T-helper 17 cell (primary cell): ENCODE data around the gene ANKS1A. TPM values are rescaled to one million over a fixed set of nuclear protein-coding genes. Genes with fewer than 3 reads are reported as not detected.

ENCODE experiments used
- ATAC-seq: fragments of 150-1000 bp; cut with Tn5 transposase; 2 replicates; pipeline ENCODE4 v1.10.0; 2021; ENCODE audit warnings: mild to moderate bottlenecking, moderate library complexity
- DNase-seq, 3 donors: peaks; one replicate each; pipeline versions ENCODE4 v3.0.0 to v3.0.0-alpha.2; 2020 to 2021
- H3K9me3 ChIP-seq: one replicate; pipeline ENCODE4 v1.7.0; 2013; ENCODE audit warnings: low read length, mild to moderate bottlenecking; ENCODE audit not compliant: control insufficient read depth, poor library complexity, severe bottlenecking
- H3K27ac Mint-ChIP-seq: one replicate; pipeline ENCODE4 v1.8.0; 2022; ENCODE audit warnings: mild to moderate bottlenecking, moderate library complexity, mixed read lengths
- H3K27me3 Mint-ChIP-seq: one replicate; pipeline ENCODE4 v1.8.0; 2022; ENCODE audit warnings: mixed read lengths
- H3K36me3 Mint-ChIP-seq: one replicate; pipeline ENCODE4 v1.8.0; 2022; ENCODE audit warnings: low read depth, mixed read lengths
- H3K4me1 Mint-ChIP-seq: one replicate; pipeline ENCODE4 v1.8.0; 2022; ENCODE audit warnings: mild to moderate bottlenecking, mixed read lengths
- H3K4me3 Mint-ChIP-seq: one replicate; pipeline ENCODE4 v1.8.0; 2022; ENCODE audit warnings: mild to moderate bottlenecking, moderate library complexity, mixed read lengths
- total RNA-seq, 4 donors: library from RNA in 2 of 4; stranded (reverse) in 2 of 4; gene quantifications; one replicate each; pipeline ENCODE4 v1.2.3 and lab custom pipeline; 2022 to 2026

Gene ANKS1A
- total RNA-seq, 2 donors from 2014 or later = 9.6 to 10.0 TPM

DNA sequence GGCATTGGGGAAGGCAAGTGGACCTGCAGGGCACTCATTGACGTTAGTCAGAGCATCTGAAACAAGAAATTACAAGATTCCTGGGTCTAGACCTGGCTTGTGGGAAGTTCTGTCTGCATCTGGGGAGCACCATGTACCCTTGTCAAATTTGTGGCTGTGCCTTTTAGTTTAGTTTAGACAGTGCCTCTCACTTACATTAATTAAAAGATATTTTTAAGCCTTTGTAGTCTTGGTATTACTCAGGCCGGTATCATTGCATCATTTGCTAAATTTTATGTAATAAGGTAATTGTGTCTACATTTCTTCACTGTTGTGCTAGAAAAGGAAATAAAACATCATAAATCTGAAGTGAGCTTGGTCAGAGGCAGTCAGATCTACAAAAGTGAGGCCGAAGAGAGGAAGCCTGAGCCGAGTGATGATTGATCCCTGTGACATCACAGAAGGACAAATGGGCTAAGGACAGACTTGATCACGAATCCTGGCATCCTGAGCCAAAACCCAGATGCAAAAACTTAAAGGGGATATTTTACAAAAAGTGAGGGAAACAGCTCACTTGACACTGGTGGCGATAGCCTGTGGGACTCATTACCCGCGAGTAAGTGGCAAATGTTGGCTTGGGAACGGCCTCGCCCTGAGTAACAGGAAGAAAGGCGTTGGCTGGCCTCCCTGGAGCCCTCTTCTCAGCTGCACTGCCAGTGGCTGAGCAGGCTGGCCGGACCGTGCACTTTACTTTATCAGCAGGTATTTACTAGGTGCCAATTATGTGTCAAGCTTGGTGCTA lies 145.5 kb downstream of the ANKS1A start:
- Mint-ChIP-seq H3K36me3 (peaks cover 10% of the 10 kb centered on the region), H3K4me3 (no peak overlapping the region), H3K27ac (no peak overlapping the region), H3K27me3 (no peaks in the 10 kb centered on the region), H3K4me1 (peaks cover 4% of the 10 kb centered on the region)
- DNase-seq (no peak), ATAC-seq (no peak)
- H3K9me3 ChIP-seq = no peaks in the 10 kb centered on the region

DNA sequence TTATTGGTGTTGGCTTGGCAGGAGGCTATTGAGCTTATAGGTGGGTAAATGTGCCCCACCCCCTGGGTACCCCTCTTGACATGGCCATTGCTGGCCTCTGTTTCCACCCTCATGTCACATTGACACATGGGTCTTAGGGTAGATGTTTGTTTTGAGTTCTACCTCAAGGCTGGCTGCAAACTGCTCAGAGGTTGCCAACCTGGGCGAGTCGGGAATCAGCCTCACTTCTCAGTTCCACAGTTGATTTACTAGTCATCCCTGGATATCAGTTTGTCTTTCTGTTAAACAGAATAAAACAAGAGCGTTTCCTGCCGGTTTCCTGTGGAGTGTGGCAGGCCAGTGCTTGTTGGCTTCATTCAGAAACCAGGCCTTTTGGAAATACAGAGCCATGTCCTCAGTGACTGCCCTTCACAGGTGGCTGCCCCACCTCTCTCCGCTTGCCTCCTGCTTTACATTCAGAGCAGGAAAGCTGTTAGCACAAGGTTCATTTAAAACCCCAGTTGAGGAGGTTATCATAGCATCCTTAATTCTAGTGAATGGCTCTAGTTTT lies 146.5 kb downstream of the ANKS1A start:
- Mint-ChIP-seq H3K27me3 (no peaks in the 10 kb centered on the region), H3K4me1 (peaks cover 4% of the 10 kb centered on the region), H3K36me3 (peaks cover 8% of the 10 kb centered on the region), H3K4me3 (no peak overlapping the region), H3K27ac (no peak overlapping the region)
- no peak for ATAC-seq
- no peak for DNase-seq
- no peaks in the 10 kb centered on the region for H3K9me3 ChIP-seq

GRCh38 chr6:35036059-35036827 lies 147.2 kb downstream of the ANKS1A start:
- H3K4me3 Mint-ChIP-seq = no peak overlapping the region
- ATAC-seq (no peak), DNase-seq (no peak)
- H3K9me3 ChIP-seq = no peaks in the 10 kb centered on the region
- H3K36me3 Mint-ChIP-seq = peaks cover 2% of the 10 kb centered on the region
- H3K4me1 Mint-ChIP-seq = peaks cover 4% of the 10 kb centered on the region
- H3K27ac Mint-ChIP-seq = no peak overlapping the region
- H3K27me3 Mint-ChIP-seq = no peaks in the 10 kb centered on the region

GRCh38 chr6:35036828-35037663 lies 148.0 kb downstream of the ANKS1A start:
- peaks cover 2% of the 10 kb centered on the region for H3K4me1 Mint-ChIP-seq
- no peaks in the 10 kb centered on the region for H3K36me3 Mint-ChIP-seq
- no peaks in the 10 kb centered on the region for H3K27me3 Mint-ChIP-seq
- no peak overlapping the region for H3K27ac Mint-ChIP-seq
- DNase-seq = no peak
- H3K9me3 ChIP-seq = no peaks in the 10 kb centered on the region
- H3K4me3 Mint-ChIP-seq = no peak overlapping the region
- no peak for ATAC-seq

- no peaks in the 10 kb centered on the region for H3K36me3 Mint-ChIP-seq
These were observed 148.6 kb downstream of the ANKS1A start for GRCh38 chr6:35037664-35038038.

DNA sequence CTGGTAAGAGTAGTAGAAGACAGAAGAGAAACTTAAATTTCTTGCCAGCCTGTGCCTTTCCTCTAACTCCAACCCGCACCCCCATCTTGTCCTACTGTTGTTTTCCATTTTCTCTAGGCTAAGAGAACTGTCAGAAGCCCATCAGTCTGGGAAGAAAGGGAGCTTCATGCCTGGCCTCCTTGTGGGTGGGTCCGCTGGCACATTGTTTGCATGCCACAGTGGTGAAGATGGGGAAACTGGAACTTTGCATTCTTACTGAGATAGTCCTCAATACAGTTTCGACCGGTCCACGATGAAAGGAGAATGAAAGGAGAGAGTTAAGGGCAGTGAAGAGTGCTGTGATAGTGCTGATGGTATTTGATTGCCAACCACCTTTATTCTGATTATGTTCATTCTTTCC lies 149.0 kb downstream of the ANKS1A start:
- Mint-ChIP-seq H3K27me3 (no peaks in the 10 kb centered on the region), H3K4me3 (no peak overlapping the region), H3K27ac (no peak overlapping the region), H3K4me1 (peaks cover 3% of the 10 kb centered on the region), H3K36me3 (no peaks in the 10 kb centered on the region)
- DNase-seq (no peak), ATAC-seq (no peak)
- H3K9me3 ChIP-seq = no peaks in the 10 kb centered on the region

More at GRCh38 chr6:35037664-35038038, 148.6 kb downstream of the ANKS1A start:
- no peaks in the 10 kb centered on the region for H3K27me3 Mint-ChIP-seq
- DNase-seq (no peak), ATAC-seq (no peak)
- no peak overlapping the region for H3K27ac Mint-ChIP-seq
- no peak overlapping the region for H3K4me3 Mint-ChIP-seq
- peaks cover 2% of the 10 kb centered on the region for H3K4me1 Mint-ChIP-seq
- no peaks in the 10 kb centered on the region for H3K9me3 ChIP-seq

- no peaks in the 10 kb centered on the region for H3K9me3 ChIP-seq
- no peak overlapping the region for H3K4me3 Mint-ChIP-seq
- DNase-seq (no peak), ATAC-seq (no peak)
- H3K36me3 Mint-ChIP-seq = no peaks in the 10 kb centered on the region
- no peak overlapping the region for H3K27ac Mint-ChIP-seq
- peaks cover 4% of the 10 kb centered on the region for H3K4me1 Mint-ChIP-seq
- H3K27me3 Mint-ChIP-seq = no peaks in the 10 kb centered on the region
These were observed 151.3 kb downstream of the ANKS1A start for GRCh38 chr6:35040398-35040797.

DNA sequence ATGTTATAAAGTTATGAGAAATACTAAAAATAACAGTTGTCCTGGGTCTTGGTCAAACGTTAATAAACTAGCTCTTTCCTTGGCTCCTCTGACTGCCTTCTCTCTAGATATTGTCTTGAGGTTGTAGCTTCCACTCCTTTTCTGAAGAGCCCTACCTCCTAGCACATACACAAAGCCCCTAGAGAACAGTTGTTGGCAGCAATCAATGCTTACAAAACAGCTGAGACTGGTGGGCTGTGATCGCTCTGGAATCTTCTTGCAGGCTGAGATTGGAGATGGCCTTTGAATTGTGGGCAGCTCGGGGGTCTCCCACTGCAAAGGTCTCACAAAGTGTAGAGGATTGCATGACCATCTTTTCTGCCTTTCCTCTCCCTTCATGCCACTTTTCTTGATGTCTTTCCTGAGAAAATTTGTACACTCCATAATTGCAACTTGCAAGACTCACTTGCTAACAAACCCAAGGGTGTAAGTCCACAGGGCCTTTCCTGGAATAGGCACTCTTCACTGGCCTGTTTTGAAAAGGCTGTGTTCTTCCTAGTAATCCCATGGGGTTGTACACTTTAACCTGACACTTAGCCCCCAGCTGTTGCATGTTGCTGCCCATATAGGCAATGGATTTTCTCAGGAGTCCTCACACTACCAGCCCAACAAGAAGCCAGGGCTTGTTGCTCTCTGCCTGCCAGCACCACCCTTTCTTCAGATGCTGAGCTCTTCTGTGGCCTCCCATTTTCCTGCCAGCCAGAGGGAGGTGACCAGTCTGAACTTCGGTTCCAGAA lies 152.2 kb downstream of the ANKS1A start:
- no peaks in the 10 kb centered on the region for H3K9me3 ChIP-seq
- DNase-seq = no peak
- no peak for ATAC-seq
- no peak overlapping the region for H3K4me3 Mint-ChIP-seq
- H3K4me1 Mint-ChIP-seq = peaks cover 5% of the 10 kb centered on the region
- H3K27ac Mint-ChIP-seq = no peak overlapping the region
- H3K36me3 Mint-ChIP-seq = no peaks in the 10 kb centered on the region
- H3K27me3 Mint-ChIP-seq = no peaks in the 10 kb centered on the region

- no peak for ATAC-seq
- H3K4me1 Mint-ChIP-seq = peaks cover 11% of the 10 kb centered on the region
- DNase-seq = no peak
- no peaks in the 10 kb centered on the region for H3K27me3 Mint-ChIP-seq
- no peak overlapping the region for H3K27ac Mint-ChIP-seq
- no peaks in the 10 kb centered on the region for H3K36me3 Mint-ChIP-seq
- H3K9me3 ChIP-seq = no peaks in the 10 kb centered on the region
- no peak overlapping the region for H3K4me3 Mint-ChIP-seq
These were observed 153.2 kb downstream of the ANKS1A start for GRCh38 chr6:35042031-35042815.

GRCh38 chr6:35043381-35044130 lies 154.5 kb downstream of the ANKS1A start:
- H3K4me3 Mint-ChIP-seq = no peak overlapping the region
- no peak overlapping the region for H3K27ac Mint-ChIP-seq
- H3K27me3 Mint-ChIP-seq = no peaks in the 10 kb centered on the region
- DNase-seq = no peak
- no peaks in the 10 kb centered on the region for H3K9me3 ChIP-seq
- no peaks in the 10 kb centered on the region for H3K36me3 Mint-ChIP-seq
- peaks cover 16% of the 10 kb centered on the region for H3K4me1 Mint-ChIP-seq
- ATAC-seq = no peak

GRCh38 chr6:35044145-35044745 lies 155.2 kb downstream of the ANKS1A start:
- H3K9me3 ChIP-seq = no peaks in the 10 kb centered on the region
- Mint-ChIP-seq H3K27me3 (no peaks in the 10 kb centered on the region), H3K36me3 (no peaks in the 10 kb centered on the region), H3K4me1 (peaks cover 16% of the 10 kb centered on the region), H3K4me3 (no peak overlapping the region), H3K27ac (no peak overlapping the region)
- ATAC-seq = no peak
- no peak for DNase-seq
